ENCODE results near the gene FOXO3B.
"Not testable (repeated sequence)": the region's sequence is repeated elsewhere in the genome, so short reads cannot be mapped to it uniquely, and the experiment has no call there.

FOXO3B gene
- total RNA-seq: 5.9 to 16.9 (median 12.6) reads per million in 9 experiments

DNA sequence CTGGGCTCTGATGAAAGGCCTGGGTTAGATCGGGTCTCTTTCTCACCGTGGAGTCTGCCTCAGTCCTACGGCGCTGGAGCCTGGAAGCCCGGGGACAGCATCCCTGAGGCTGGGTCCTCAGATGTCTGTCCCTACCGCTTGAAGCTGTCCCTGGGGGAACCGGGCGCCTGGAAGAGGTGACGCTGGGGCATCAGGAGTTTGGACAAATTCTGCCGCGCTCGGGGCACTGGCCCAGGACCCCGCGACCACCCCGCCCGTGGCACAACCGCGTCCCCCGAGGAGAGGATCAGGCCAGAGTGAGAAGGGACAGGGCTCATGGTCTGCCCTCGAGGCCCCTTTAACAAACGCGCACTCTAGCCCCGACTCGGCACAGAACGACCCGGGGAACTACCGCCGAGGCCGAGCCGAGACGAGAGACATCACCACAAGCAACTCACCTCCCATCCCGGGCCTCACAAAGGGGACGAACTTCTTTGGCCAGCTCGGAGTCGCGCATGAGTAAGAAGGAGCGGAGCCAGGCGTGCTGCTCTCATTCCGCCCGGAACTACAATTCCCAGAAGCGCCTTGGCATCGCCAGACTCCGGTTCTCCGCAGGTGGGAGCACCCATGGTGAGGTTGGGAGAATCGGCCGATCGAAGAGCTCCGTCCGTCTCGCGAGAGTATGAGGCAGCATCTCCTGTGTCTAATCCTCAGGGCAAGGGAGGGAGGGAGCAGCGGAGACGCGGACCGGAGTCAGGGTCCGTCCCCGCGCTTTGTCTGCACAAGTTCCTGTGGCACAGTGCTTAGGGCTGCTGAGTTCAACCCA lies at the start of gene FOXO3B:
Gene FOXO3B, minus strand, starts transcription at position 548 of the 805 bp plus-strand sequence. CDS start 663 bp downstream, outside the sequence.
- peak within 1 kb of the TSS; percentile 74 to 91 for H3K27ac Mint-ChIP-seq
- H3K4me1 Mint-ChIP-seq (ENCODE audit: low read depth in 2 of 2); H3K9me3 Mint-ChIP-seq; H3K27me3 Mint-ChIP-seq; H3K36me3 Mint-ChIP-seq (ENCODE audit: insufficient read depth): not testable (repeated sequence)
- ATAC-seq (replicated peaks) (peak; percentile 94), DNase-seq (peak; percentile 57 to 75 (median 72))
- peak within 1 kb of the TSS; percentile 85 to 94 for H3K4me3 Mint-ChIP-seq

GRCh38 chr17:18723509-18723908 lies 41.4 kb upstream of the FOXO3B start:
- not testable (repeated sequence) for H3K4me1 Mint-ChIP-seq (ENCODE audit: low read depth in 2 of 2); H3K36me3 Mint-ChIP-seq (ENCODE audit: insufficient read depth); H3K27ac Mint-ChIP-seq; H3K27me3 Mint-ChIP-seq; H3K9me3 Mint-ChIP-seq; DNase-seq; H3K4me3 Mint-ChIP-seq; ATAC-seq (replicated peaks)

DNA sequence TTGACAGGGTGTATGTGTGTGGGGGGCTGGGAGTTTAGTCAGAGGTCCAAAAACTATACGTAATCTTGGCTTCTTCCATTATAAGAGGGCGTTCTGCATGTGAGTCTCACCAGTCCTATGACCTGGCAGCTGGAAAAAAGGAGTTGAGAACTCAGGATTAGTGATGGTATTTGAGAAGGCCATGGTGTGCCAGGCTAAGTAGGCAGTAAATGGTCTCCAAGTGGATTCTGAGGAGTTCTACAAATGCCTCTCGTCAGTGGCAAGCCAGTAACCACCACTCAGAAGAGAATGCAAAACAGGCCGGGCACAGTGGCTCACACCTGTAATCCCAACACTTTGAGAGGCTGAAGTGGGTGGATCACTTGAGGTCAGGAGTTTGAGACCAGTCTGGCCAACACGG lies 40.5 kb upstream of the FOXO3B start:
- H3K4me3 Mint-ChIP-seq; H3K36me3 Mint-ChIP-seq (ENCODE audit: insufficient read depth); DNase-seq; ATAC-seq (replicated peaks); H3K27me3 Mint-ChIP-seq; H3K9me3 Mint-ChIP-seq; H3K27ac Mint-ChIP-seq; H3K4me1 Mint-ChIP-seq (ENCODE audit: low read depth in 2 of 2): not testable (repeated sequence)

- H3K36me3 Mint-ChIP-seq (ENCODE audit: insufficient read depth); DNase-seq; H3K9me3 Mint-ChIP-seq; H3K4me3 Mint-ChIP-seq; H3K27ac Mint-ChIP-seq; ATAC-seq (replicated peaks); H3K27me3 Mint-ChIP-seq; H3K4me1 Mint-ChIP-seq (ENCODE audit: low read depth in 2 of 2): not testable (repeated sequence)
Measured at GRCh38 chr17:18721775-18722547, 39.8 kb upstream of the FOXO3B start.

DNA sequence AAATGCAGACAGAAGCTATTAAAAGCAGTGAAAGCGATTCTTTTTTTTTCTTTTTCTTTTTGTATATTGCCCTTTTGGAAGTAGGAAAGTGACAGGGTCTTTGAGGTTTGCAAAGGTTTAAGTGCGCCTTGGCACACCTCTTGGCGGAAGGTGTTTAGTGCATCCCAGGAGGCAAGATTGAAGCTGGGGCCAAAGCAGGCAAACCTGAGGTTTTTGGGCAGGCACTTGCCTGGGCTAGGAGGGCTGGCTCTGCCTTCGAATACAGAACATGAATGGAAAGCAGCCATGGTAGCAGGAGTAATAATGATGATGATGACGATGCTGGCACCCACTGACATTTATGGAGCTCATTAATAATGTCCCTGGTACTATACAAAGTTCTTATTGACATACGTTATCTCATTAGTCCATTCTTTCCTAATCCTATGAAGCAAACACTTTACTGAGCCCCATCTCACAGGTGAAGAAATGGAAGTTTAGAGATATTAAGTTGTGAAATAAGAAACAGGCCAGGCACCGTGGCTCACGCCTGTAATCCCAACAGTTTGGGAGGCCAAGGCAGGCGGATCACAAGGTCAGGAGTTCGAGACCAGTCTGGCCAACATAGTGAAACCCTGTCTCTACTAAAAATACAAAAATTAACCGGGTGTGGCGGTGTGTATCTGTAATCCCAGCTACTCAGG lies 37.5 kb upstream of the FOXO3B start:
- H3K4me3 Mint-ChIP-seq; DNase-seq; H3K27ac Mint-ChIP-seq; H3K9me3 Mint-ChIP-seq; H3K27me3 Mint-ChIP-seq; ATAC-seq (replicated peaks); H3K36me3 Mint-ChIP-seq (ENCODE audit: insufficient read depth); H3K4me1 Mint-ChIP-seq (ENCODE audit: low read depth in 2 of 2): not testable (repeated sequence)

DNA sequence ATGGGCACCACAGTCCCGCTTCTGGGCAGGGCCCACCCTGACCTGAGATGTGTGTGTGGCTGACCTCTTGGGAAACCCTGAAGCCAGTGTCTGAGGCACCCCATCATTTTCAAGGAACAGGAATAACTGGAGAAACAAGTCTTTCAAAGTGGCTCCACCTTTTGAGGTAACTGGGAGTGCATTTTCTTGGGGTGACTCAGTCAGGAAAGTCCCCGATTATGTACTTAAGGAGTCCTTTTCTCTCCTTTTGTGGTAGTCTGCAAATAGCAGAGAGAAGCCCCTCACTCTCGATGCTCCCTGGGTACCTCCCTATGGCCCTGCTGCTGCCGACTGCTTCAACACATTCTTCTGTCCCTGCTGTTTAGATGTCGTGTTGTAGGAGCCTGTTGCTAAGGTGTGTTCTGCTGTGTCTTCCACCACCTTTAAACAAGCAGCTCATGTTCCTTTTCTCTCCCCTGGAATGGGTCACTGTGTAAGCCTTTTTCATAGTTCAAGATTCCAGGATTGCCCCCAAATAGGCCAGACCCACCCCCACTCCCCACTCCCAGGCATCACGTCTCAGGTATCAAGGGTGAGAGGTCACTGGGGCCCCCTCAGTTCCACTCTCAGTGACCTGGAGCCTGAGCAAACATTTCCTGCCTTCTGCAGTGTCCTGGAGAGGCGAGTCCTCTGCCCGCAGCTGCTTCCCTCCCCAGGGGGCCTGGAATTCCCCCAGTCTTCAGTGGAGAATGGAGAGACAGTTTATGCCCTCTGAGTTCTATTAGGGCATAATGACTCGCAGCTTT lies 36.7 kb upstream of the FOXO3B start:
- not testable (repeated sequence) for DNase-seq, H3K27ac Mint-ChIP-seq

GRCh38 chr17:18712354-18712999 lies 30.4 kb upstream of the FOXO3B start:
- H3K9me3 Mint-ChIP-seq; H3K27ac Mint-ChIP-seq; H3K4me3 Mint-ChIP-seq; H3K4me1 Mint-ChIP-seq (ENCODE audit: low read depth in 2 of 2); H3K27me3 Mint-ChIP-seq; H3K36me3 Mint-ChIP-seq (ENCODE audit: insufficient read depth): not testable (repeated sequence)
- ATAC-seq (replicated peaks) (peak; percentile 69), DNase-seq (peak; percentile 40 to 58 (median 45))

More for the DNA sequence above, 36.7 kb upstream of the FOXO3B start:
- not testable (repeated sequence) for H3K4me3 Mint-ChIP-seq; H3K27me3 Mint-ChIP-seq; ATAC-seq (replicated peaks); H3K4me1 Mint-ChIP-seq (ENCODE audit: low read depth in 2 of 2); H3K9me3 Mint-ChIP-seq; H3K36me3 Mint-ChIP-seq (ENCODE audit: insufficient read depth)

DNA sequence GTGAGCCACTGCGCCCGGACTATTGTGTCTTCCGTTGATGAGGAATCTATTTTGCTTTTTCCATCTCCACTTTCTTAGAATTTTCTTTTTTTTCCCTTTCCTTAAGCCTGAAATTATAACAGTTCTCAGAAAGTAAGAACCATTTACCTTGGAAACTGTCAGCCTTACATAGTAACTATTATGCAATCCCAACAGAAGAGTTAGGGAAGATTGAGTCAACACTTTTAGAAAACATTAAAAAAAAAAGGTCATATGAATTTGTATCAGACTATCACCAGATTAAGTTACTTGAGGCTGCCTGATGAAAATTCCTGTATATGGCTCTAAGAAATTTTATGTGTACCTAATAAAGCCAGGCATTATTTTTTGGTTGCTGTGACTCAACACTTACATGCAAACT lies 26.1 kb upstream of the FOXO3B start:
- not testable (repeated sequence) for H3K27ac Mint-ChIP-seq; H3K4me1 Mint-ChIP-seq (ENCODE audit: low read depth in 2 of 2); H3K36me3 Mint-ChIP-seq (ENCODE audit: insufficient read depth); DNase-seq; H3K27me3 Mint-ChIP-seq; H3K9me3 Mint-ChIP-seq; ATAC-seq (replicated peaks); H3K4me3 Mint-ChIP-seq

DNA sequence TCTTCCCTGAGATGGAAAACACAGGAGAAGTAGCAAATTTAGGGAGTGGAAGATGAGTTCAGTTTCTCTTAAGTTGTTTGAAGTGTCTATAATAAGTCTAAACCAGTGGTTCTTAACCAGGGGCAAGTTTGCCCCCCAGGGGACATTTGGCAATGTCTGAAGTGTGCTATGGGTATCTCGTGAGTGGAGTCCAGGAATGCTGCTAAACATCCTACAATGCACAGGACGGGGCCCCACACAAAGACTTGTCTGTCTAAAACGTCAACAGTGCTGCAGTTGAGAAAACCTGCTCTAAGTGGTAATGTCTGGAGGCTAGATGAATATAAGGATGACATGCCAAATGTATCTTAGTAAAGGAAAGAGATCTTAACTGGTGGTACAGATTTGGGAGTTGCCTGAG lies 23.8 kb upstream of the FOXO3B start:
- not testable (repeated sequence) for H3K27ac Mint-ChIP-seq; H3K27me3 Mint-ChIP-seq; H3K9me3 Mint-ChIP-seq; H3K4me1 Mint-ChIP-seq (ENCODE audit: low read depth in 2 of 2); ATAC-seq (replicated peaks); DNase-seq; H3K4me3 Mint-ChIP-seq; H3K36me3 Mint-ChIP-seq (ENCODE audit: insufficient read depth)

- not testable (repeated sequence) for DNase-seq; H3K36me3 Mint-ChIP-seq (ENCODE audit: insufficient read depth); H3K9me3 Mint-ChIP-seq; ATAC-seq (replicated peaks)
- Mint-ChIP-seq H3K27me3 (peaks cover 0 to 14% of the 10 kb centered on the region in 2 donors), H3K27ac (peak overlapping the region in 1 of 2 donors; percentile 83), H3K4me1 (ENCODE audit: low read depth in 2 of 2) (peaks cover 11 to 16% of the 10 kb centered on the region in 2 donors), H3K4me3 (peak overlapping the region; percentile 88 to 94)
Measured at GRCh38 chr17:18698473-18699103, 16.5 kb upstream of the FOXO3B start.

DNA sequence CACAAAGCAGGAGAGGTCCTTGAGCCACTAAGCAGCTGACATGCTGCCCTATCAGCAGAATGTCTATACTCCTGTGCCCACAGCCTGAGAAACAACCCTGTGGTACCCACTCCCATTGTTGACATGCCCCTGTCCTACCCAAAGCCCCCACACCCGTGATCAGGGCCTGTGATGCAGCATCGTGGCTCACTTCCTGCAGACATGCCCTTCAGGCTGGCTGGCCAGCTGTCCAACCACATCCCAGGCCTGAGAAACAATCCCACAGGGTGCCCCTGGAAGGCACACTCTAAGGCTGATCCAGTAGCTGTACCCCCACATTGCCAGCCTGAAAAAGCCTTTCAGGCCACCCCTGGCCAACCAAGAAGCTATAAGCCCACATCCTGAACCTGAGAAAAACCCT lies 13.0 kb upstream of the FOXO3B start:
- not testable (repeated sequence) for H3K4me3 Mint-ChIP-seq; DNase-seq; ATAC-seq (replicated peaks); H3K36me3 Mint-ChIP-seq (ENCODE audit: insufficient read depth); H3K9me3 Mint-ChIP-seq
- peaks cover 11 to 16% of the 10 kb centered on the region in 2 donors for H3K4me1 Mint-ChIP-seq (ENCODE audit: low read depth in 2 of 2)
- peak overlapping the region in 1 of 2 donors; percentile 44 for H3K27ac Mint-ChIP-seq
- H3K27me3 Mint-ChIP-seq: peaks cover 0 to 14% of the 10 kb centered on the region in 2 donors

DNA sequence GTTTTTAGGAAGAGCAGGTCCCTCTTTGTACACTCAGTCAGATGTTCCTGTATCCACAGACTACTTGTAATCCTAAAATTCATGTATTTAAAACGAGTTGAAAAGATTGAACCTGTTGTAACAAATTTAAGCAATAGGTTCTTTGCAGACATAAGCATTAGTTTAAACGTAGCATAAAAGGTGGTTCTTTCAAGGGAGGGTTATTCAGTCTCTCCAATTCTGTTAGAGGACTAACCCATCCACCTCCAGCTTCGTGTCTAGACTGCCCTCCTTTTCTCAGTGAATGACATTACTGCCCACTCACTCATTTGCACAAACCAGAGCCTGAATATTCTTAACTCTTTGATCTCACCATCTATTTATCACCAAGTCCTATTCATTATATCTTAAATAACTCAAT lies 554 bp upstream of the FOXO3B start:
- not testable (repeated sequence) for H3K4me1 Mint-ChIP-seq (ENCODE audit: low read depth in 2 of 2); ATAC-seq (replicated peaks); H3K27me3 Mint-ChIP-seq; DNase-seq; H3K9me3 Mint-ChIP-seq; H3K36me3 Mint-ChIP-seq (ENCODE audit: insufficient read depth)
- Mint-ChIP-seq H3K27ac (peak overlapping the region; percentile 74 to 91), H3K4me3 (peak overlapping the region; percentile 85 to 94)
